ENCODE measurements around the gene RALA.

The RALA gene

DNA sequence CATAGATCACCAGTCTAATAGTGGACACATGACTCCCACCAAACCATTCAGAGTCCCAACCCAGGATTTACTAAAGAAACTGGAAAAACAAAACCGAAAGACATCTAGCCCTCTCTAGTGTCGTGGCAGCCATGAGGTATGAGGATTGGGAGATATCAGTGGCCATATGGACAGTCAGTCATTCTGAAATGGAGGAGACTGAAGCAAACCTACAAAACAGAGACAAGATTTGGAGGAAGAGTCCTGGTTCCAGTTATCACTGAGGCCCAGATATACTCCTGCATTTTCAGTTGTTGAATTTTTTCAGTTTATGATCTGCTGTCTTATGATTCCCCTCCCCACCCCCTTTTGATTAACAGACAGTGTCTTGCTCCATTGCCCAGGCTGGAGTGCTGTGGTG is 9.1 kb upstream of the RALA start:
- DNase-seq = no peak

DNA sequence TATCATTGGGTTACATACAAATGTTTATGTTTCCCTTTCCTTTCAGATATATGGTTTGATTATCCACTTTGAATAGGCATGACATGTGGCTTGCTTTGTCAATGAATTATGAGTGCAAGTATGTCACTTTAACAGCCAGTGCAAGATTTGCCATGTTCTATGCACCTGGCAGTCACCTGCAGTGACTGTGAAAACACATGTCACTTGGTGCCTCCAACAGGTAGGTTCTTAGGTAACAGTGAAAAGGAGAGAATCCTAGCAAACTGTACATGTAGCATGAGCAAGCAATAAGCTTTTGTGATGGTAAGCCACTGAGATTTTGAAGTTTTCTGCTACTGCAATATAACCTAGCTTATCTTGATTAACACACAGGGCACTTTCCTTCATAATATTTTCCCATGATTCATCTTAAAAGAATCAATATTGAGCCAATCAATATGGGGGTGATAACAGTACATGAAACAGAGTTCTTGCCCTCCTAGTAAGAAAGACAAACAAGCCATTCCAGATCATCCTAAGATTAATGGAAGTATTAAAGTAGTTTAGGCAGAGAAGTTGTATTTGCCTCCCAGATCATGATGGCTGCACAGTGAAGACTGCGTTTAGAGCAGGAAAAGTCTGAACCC is 7.9 kb upstream of the RALA start:
- DNase-seq = no peak

DNA sequence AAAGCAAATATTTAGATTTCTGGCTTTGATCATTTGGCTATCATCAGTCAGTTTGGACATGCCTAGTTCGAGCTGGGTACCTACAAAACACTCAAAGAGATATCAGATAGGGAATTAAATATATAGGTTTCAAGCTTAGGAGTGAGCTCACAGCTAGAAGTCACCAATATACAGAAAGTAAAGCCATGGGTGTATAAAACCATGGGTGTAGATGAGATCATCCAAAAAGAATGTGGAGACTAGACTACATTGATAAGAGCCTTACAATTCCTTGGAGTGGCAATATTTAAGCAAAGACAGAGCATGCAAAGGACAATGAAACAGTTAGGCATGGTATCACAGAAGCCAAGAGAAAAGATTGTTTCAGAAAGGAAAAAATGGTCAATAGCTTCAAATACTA is 7.2 kb upstream of the RALA start:
- no peak for DNase-seq

DNA sequence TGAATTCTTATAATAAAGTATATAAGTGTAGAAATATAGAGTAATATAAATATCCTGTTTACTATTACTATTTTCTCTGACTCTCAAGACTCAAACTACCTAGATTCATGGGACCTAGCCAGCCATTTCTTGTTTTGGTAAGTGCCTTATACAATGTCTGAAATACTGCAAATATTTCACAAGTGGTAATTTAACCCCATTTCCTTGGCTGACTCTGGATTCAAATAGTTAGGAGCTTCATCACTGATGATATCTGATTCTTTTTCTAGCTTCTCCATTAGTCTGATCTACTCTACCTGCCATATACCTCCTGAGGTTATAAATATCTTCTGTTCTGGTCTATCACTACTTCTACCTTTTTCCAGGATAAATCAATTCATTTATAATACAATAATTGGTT is 6.4 kb upstream of the RALA start:
- DNase-seq = no peak

DNA sequence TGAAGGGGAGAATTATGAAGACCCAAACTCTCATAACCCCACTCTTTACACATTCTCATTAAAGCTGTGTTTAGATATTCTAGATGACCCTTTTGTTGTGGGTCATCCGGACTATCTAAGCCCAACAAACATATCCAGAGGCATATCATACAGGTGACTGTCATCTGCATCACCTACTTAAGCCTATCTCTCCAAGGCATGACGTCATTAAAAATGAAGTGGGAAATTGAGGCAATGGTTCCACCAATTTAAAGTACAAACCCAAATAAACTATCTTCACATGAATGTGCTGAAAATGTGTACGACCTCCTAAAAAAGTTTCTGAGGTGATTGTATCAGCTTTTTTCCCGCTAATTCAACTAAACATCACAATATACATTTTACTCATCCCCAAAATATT is 4.5 kb upstream of the RALA start:
- no peak for DNase-seq

DNA sequence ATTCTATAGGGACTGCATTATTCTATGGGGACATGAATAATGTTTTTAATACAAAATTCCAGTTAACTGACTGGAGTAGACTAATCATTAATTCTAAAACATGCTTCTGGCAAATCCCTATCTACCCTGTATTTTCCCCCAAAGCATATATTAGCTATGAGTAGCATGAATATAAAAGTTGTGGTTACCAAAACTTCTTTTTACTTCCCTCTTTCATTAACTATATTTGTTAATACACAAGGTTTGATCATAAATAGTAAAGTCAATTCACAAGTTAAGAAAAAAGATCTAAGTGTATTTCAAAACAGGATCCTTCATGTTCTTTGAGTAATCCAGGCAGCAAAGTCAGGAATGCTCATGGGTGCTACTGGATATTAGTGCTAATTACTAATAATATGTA is 2.9 kb upstream of the RALA start:
- DNase-seq = no peak

DNA sequence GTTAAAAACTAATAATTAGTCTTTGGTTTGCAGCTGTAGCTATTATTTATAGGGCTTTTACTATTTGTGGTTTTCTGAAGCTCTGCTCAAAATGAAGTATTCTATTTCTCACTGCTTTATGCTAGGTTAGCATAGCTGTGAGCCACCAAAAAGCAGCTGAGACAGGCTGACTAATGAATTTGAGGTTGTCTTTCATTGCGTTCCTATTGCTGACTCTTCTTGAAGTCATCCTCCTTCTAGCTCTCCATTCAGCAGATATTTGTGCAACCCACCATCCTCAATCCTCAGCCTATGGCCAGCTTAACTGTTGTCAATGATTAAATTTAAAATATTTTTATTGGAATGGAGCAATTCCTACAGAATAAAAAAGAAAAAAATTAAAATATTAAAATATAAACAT is 2.1 kb upstream of the RALA start:
- no peak for DNase-seq

DNA sequence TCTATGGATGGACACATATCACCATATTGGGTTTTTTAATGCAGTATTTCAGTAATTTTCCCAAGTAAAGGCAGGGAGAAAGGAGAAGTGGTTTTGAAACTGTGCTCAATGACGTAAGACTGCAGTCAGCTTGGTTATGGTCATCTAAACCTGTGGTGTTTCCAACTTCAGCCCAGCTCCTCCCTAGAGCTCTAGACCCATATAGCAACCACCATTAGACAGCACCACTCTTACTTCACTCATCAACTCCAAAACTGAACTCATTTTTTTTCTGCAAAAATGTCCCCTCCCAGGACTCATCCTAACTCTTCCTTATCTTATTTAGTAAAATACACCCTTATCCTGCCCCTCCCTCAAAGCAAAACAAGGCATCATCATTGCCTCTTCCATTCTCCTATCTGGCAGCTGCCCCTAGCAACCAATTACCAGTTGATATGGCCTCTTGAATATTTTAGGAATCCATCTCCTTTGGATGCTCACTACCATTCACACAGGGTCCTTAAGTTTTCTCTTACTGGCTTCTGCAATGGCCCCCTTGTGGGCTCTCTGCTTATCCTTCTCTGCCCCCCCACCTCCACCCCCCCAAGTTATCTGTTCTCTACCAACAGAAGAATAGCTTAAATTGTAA is 1.5 kb upstream of the RALA start:
- DNase-seq = no peak

DNA sequence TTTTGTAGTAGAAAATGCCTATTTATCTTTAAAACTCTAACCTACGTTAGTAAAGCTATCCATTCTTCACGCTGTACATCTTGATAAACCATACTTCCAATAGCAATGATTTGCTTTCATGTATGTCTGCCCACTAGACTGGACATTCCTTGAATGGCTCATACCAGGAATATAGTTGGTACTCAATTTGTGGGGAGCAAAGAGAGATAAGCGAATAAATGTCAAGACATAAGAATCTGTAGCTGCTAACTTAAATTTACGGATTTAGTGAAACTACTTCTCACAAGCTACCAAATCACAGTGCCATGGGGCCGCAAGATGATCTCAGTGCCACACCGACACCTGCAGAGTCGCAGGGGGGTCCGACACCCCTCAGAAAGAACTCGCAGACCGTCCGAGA is 763 bp upstream of the RALA start:
- DNase-seq = no peak

DNA sequence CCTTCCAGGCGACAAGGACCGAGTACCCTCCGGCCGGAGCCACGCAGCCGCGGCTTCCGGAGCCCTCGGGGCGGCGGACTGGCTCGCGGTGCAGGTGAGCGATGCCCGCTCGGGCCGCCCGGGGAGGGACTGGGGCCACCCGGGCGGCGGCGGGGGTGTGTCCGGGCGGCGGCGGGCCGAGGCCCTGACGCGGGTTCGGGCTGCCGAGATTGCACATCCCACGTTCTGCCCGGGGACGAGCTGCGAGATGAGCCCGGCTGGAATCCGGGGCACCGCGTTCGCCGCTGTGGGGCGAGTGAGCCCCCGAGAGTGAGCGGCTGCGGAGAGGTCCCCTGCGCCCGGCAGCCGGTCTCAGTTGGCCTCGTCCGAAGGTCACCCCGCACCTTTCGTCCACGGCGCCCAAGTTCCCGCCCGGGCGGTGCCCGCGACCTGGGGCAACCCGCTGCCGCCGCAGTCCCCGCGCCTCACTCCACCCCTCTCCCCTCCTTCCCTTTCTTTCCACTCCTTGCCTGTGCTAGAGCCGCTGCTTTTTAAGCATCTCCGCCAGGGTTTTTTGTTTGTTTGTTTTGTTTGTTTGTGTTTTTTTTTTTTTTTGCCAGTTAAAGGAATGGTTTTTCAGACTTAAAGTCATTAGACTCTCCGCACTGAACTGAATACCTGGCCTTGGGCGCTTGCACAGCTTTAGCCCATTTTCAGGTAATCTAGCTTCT is 515 bp downstream of the RALA start:
- peak; percentile 12 for DNase-seq

DNA sequence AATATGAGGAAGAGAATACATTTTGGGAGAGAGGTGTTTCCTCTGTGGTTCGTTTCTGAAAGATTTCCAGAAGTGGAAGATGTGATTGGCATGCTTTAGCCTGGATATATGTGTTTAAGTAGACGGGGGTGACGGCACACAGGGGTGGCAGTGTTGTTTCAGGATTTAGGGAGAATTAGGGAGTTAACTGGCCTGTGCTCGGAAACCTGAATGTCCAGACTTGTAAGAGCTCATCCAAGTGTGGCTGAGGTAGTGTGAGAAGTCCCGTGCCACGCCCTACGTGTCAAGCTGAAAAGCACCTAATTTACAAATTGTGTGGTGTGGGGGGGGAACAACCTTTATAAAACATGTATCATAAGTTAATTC is 1.1 kb downstream of the RALA start:
- DNase-seq = peak; percentile 9

DNA sequence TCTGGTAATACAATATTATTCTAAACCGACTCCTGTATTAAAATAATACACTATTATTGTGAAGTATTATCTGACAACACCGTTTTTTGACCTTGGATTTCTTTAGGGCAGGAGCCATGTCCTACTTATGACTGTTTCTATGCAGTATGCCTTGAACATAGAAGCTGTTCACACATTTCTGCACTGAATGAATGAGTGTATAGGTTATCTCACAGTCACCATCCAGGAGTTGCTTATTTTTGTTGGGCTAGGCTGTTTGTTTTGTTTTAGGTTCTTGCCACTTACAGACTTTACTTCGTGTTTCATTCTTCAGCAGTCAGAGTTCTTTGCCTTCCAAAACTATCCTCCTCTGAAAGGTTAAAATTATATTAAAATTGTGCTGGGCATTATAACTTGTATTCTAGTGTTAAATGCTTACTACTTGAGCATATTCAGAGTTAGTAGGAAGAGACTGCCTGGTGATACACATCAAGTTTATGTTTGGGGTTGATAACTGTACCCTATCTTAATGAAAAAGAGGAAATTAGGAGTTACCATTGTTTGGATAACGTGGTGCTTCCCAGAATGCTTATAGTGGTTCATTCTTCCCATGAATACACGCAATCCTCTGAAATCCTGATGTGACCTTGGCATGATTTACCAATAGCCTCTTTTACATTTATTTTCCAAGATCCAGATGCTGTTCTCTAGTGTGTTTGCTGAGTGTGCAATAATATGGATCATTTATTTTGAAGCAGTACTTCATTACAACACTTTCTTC is 1.7 kb downstream of the RALA start:
- DNase-seq = no peak

DNA sequence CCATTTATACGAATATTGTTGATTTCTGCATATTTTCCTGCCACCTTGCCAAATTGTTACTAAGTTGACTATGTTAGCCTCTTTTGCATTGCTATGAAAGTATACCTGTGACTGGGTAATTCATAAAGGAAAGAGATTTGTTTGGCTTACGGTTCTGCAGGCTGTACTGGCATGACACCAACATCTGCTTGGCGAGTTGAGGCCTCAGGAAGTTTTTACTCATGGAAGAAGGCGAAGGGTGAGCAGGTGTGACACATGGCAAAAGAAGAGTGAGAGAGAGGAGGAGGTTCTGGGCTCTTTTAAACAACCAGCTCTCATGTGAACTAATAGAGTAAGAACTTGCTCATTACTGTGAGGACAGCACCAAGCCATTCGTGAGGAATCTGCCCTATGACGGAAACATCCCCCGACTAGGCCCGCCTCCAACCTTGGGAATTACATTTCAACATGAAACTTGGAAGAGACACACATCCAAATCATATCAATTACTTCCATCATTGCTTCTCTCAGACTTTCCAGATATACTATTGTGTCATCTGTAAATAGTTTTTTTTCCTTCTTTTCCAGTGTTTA is 8.4 kb downstream of the RALA start:
- no peak for DNase-seq

DNA sequence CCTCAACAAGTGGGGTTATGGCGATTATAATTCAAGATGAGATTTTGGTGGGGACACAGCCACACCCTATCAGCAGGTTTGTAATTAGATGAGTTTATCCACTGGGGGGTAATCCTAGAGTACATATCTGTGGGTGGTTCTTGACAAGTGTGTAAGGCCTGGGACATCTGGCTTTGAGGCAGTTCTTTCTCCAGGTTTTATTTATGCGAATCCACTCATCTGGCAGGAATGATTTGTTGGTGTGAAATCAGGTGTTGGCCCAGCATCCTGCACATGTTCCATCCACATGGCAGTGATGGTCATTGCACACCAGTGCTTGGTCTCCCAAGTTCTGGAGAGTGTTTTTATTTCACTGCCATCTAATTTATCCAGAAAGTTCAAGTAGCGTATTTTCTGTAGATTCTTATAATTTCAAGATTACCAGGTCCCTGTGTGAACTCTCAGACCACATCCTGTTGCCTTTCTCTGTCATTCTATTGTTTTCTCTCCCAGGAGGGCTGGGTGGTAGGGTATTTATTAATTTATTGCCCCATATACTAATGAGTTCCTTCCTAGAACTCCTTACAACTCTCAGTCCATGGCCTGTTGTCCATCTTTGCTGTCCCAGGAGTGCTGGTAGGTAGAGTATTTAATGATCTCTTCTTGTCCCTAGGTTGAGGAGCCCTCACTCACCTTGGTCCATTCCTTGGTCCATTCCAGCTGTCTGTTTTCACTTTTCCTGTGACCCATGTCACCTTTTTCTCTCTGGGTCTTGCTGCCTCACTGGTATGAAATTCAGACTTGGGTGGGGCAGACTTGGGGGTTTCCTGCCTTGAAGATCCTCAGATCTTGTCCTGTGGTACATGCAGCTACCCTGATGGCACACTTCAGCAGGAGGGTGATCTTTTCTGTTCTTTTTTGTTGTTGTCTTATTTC is 10.4 kb downstream of the RALA start:
- DNase-seq = no peak

DNA sequence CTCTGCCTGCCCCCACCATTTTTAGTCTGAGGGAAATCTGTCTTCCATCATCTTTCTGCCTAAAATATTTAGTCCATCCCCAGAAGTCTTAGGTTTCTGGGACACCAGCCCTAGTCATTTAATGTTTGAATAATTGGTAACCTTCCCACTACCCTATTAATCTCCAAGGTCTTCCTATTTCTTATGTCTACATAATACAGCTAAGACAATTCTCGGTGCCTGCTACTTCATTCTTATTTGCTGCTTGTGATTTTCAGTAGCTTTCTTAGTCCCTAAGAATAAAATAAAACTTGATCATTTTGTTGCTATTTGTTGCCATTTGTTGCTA is 11.1 kb downstream of the RALA start:
- DNase-seq = no peak

DNA sequence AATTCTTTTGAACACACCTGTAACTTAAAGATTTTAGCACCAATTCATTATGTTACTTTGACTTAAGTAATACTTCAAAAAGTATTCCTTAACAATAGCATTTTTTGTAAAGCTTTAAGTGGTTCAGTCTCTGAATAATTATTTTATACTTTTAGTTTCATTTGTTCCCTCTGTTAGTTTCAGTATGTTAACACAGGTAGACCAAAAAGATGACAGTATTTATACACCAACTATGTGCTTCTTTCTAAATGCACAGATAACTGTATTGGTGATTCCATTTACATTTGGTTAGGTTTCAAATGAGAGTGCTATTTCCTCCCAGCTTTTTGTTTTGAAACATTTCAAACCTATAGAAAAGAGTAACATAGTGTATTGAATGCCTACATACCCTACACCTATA is 14.0 kb downstream of the RALA start:
- no peak for DNase-seq

DNA sequence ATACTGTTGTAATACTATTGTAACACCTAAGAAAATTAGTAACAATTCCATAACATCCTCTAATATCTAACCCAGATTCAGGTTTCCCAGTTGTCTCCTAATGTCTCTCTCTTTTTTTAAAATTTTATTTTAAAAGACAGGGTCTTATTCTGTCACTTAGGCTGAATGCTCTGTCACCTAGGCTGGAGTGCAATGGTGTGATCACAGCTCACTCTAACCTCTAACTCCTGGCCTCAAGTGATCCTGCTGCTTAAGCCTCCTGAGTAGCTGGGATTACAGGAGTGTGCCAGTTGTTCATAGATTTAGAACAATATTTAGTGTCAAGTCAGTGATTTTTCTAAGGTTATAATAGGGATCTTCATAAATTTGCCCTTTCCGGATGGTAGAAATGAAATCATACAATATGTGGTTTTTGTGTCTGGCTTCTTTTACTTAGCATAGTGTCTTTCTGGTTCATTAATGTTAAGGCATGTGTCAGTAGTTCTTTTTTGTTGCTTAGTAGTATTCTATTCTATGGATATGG is 14.7 kb downstream of the RALA start:
- DNase-seq = no peak

DNA sequence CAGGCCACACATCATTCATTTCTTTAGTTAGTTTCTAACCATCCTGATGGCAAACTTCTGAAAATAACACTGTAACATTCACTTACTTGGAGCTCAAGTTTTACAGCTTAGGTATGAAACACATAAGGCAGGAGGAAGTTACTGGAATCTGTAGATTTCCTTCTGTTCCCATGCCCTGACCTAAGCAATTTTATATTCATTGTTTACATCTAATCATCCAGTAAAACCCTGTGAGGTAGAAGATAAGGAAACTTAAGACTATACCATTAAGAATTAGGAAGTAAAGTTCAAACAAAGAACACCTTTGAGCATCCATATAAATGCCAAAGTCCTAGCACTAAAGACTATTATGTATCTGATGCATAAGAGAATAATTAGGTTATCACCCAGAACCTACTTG is 19.5 kb downstream of the RALA start:
- DNase-seq = no peak

DNA sequence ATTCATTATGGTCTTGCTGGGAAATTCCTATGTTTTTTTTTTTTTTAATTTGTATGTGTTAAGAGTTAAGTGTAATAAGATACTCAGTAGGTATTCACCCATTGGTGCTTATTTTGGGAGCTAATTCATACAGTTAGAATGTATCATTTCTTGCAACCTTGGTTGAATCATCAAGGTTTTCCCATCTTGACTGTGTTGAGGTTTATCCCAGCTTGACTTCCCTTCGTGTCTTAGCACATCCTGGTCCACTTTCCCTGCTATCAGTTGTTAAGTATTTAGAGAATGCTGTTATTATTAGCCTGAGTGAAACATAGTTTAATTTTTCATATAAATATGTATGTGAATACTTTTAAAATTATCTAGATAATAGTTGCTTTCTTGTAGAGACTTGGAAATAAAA is 20.8 kb downstream of the RALA start:
- DNase-seq = no peak

DNA sequence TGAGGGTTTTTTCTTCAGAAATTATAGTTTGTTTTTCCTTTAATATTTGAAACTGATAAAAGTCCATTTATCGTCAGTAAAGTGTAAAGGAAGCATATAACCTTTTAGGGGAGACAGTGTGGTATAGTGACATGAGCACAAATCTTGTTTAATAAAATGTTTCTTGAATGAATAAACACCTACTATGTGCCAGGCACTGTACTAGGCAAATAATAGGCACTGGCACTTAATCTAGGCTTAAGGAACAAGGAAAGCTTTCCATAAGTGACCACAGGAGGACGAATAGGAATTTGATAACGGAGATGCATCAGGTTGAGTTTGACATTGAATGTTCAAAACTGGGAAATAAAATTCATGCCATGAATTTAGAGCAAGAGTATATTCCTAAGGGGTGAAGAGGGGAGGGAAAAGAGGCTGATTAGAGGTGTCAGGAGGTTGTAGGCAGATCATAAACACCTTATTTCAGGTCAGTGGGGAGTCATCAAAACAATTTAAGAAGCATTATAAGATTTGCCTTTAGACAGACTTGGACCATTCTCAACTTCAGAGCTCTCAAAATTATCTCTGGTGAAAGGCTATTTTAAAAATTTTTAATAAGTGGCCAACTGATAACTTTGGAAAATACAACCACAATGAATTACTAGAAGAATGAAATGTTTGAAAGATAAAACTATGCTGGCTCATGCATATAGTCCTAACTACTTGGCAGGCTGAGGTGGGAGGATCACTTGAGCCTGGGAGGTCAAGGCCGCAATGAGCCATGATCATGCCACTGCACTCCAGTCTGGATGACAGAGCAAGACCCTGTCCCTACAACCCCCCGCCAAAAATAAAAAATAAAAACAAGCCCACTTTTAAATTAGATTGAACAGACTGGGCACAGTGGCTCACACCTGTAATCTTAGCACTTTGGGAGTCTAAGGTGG is 22.4 kb downstream of the RALA start:
- no peak for DNase-seq

DNA sequence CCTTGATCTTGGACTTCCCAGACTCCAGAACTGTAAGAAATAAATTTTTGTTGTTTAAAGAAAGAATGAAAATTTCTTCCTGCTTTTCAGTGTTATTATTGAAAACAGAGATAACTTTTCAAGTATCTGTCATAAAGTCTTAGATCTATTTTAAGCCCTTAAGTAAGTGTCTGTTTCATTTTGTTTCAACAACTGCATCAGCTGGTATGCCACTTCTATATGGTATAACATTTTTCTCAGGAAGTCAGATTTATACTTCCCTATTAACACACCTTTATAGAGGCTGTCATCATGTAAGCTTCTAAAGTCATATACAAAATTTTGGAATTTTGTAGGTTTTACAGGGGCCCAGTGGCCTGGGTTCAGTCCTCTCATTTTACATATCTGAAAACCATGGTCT is 24.4 kb downstream of the RALA start:
- DNase-seq = no peak

All from NCI-H1092 treated with DMSO at 0.1 percent for 48 hours (cell line).